Ovary (tissue), 3 donors: ENCODE measurements around the gene EYS.

ENCODE experiments used
- CTCF ChIP-seq, 3 donors: fragments of 450-650 bp in 2 of 3; fragments of 200-600 bp in 1 of 3; IDR thresholded peaks; one replicate each; pipeline versions ENCODE4 v1.5.1 to v1.8.0; 2016 to 2022; ENCODE audit warnings: antibody characterized with exemption in 3 of 3, mild to moderate bottlenecking in 1 of 3
- POLR2A ChIP-seq: fragments of 450-650 bp; IDR thresholded peaks from one replicate; pipeline ENCODE4 v1.6.1; 2017; ENCODE audit warnings: antibody characterized with exemption, mild to moderate bottlenecking, moderate library complexity
- donor health status: DM: no; HTN: no; CAD: no.

GRCh38 chr6:63742060-63742459, 1965.0 kb downstream of the EYS start:
- no peak for TF ChIP-seq CTCF (IDR thresholded peaks at IDR 0.05)
- no peak for TF ChIP-seq POLR2A
